GM15510 (cell line): ENCODE measurements around the gene LCN2.

Experiments used
- POLR2A ChIP-seq: IDR thresholded peaks from 3 replicates; pipeline ENCODE4 v1.6.1; 2011; ENCODE audit warnings: borderline replicate concordance; ENCODE audit not compliant: insufficient read length; ENCODE audit errors: extremely low read depth

The LCN2 gene

GRCh38 chr9:128108269-128109049 lies 40.8 kb upstream of the LCN2 start:
- no peak for TF ChIP-seq POLR2A

- TF ChIP-seq POLR2A = no peak
Measured at GRCh38 chr9:128109050-128109709, 40.1 kb upstream of the LCN2 start.

GRCh38 chr9:128113526-128114325 lies 35.5 kb upstream of the LCN2 start:
- no peak for TF ChIP-seq POLR2A

- TF ChIP-seq POLR2A = no peak
Measured at GRCh38 chr9:128114326-128115186, 34.7 kb upstream of the LCN2 start.

GRCh38 chr9:128115187-128116103 lies 33.8 kb upstream of the LCN2 start:
- TF ChIP-seq POLR2A = no peak

GRCh38 chr9:128116104-128117083 lies 32.9 kb upstream of the LCN2 start:
- no peak for TF ChIP-seq POLR2A

GRCh38 chr9:128117613-128118471 lies 31.4 kb upstream of the LCN2 start:
- no peak for TF ChIP-seq POLR2A

GRCh38 chr9:128118472-128118857 lies 30.8 kb upstream of the LCN2 start:
- no peak for TF ChIP-seq POLR2A

- no peak for TF ChIP-seq POLR2A
Measured at GRCh38 chr9:128118971-128119665, 30.1 kb upstream of the LCN2 start.

GRCh38 chr9:128120061-128120740 lies 29.1 kb upstream of the LCN2 start:
- no peak for TF ChIP-seq POLR2A
